GM12878 (cell line): ENCODE measurements around the gene ABCA2.

Source experiments
- CBX3 ChIP-seq: fragments of 200-600 bp; sonication (generic); IDR thresholded peaks from 2 replicates; pipeline ENCODE4 v1.6.1; 2016; ENCODE audit warnings: low read depth, borderline replicate concordance
- CTCF ChIP-seq, 3 experiments: IDR thresholded peaks in 2 of 3; conservative IDR thresholded peaks in 1 of 3; 2 replicates each; pipeline ENCODE4 v1.5.1; 2011; ENCODE audit warnings: low read depth in 3 of 3, low read length in 3 of 3, mild to moderate bottlenecking in 3 of 3, control low read depth in 2 of 3, moderate library complexity in 2 of 3, inconsistent platforms in 1 of 3, mixed read lengths in 1 of 3; ENCODE audit not compliant: control insufficient read depth in 2 of 3, insufficient read depth in 1 of 3; ENCODE audit errors: extremely low read depth in 1 of 3
- EP300 ChIP-seq, 2 experiments: fragments of 150-350 bp in 1 of 2; IDR thresholded peaks; 2 replicates each; pipeline ENCODE4 v1.6.1; 2011 to 2012; ENCODE audit warnings: low read depth in 2 of 2, low read length in 2 of 2, borderline replicate concordance in 1 of 2, improper control_type of control experiment in 1 of 2, inconsistent platforms in 1 of 2; ENCODE audit not compliant: control insufficient read depth in 1 of 2
- MEF2A ChIP-seq: IDR thresholded peaks from 2 replicates; pipeline ENCODE4 v1.6.1; 2011; ENCODE audit warnings: low read depth, mild to moderate bottlenecking, low read length, moderate library complexity; ENCODE audit not compliant: insufficient read depth
- PAX8 ChIP-seq: fragments of 450-650 bp; IDR thresholded peaks from 2 replicates; pipeline ENCODE4 v1.6.1; 2017; ENCODE audit warnings: mild to moderate bottlenecking, moderate library complexity
- POLR2A ChIP-seq: IDR thresholded peaks from 2 replicates; pipeline ENCODE4 v1.6.1; 2011; ENCODE audit warnings: low read depth, mild to moderate bottlenecking, low read length
- POLR2AphosphoS2 ChIP-seq: IDR thresholded peaks from 2 replicates; pipeline ENCODE4 v1.6.1; 2011; ENCODE audit warnings: low read depth, mild to moderate bottlenecking, low read length, improper control_type of control experiment, moderate library complexity
- RCOR1 ChIP-seq: conservative IDR thresholded peaks from 2 replicates; pipeline ENCODE4 v1.6.1; 2012; ENCODE audit warnings: low read depth, low read length, improper control_type of control experiment
- TAF1 ChIP-seq: IDR thresholded peaks from 2 replicates; pipeline ENCODE4 v1.6.1; 2011; ENCODE audit warnings: mild to moderate bottlenecking, low read depth, low read length, borderline replicate concordance
- USF2 ChIP-seq: IDR thresholded peaks from 2 replicates; pipeline ENCODE4 v1.6.1; 2011; ENCODE audit warnings: low read depth, low read length, improper control_type of control experiment, borderline replicate concordance
- ZBTB4 ChIP-seq: fragments of 450-650 bp; formaldehyde crosslinking; IDR thresholded peaks from 2 replicates; pipeline ENCODE4 v1.4.0; 2022; ENCODE audit warnings: mild to moderate bottlenecking, moderate library complexity

- TF ChIP-seq PAX8: no peak
- TF ChIP-seq USF2: no peak
- TF ChIP-seq TAF1: no peak
- no peak for TF ChIP-seq RCOR1
- TF ChIP-seq ZBTB4 (CRISPR knock-in tag): no peak
- no peak for TF ChIP-seq EP300 (IDR thresholded peaks at IDR 0.05; ENCODE audit: borderline replicate concordance in 1 of 2, control insufficient read depth in 1 of 2, low read depth in 2 of 2, low read length in 2 of 2)
- no peak for TF ChIP-seq POLR2A
- TF ChIP-seq POLR2AphosphoS2: no peak
- no peak for TF ChIP-seq CTCF (IDR thresholded peaks at IDR 0.05 in 2 of 3, conservative IDR thresholded peaks at IDR 0.05 in 1 of 3; ENCODE audit: control insufficient read depth in 2 of 3, extremely low read depth in 1 of 3, insufficient read depth in 1 of 3, low read depth in 3 of 3, low read length in 3 of 3)
- TF ChIP-seq MEF2A: no peak
- TF ChIP-seq CBX3: no peak
These were observed 35.4 kb upstream of the ABCA2 start for GRCh38 chr9:137063311-137064026.
